Glomerular visceral epithelial cell (primary cell): ENCODE data around the gene CECR2.

Experiments used
- DNase-seq: peaks from one replicate; pipeline ENCODE4 v3.0.0-alpha.2; 2016; ENCODE audit errors: extremely low spot score

CECR2 gene

DNA sequence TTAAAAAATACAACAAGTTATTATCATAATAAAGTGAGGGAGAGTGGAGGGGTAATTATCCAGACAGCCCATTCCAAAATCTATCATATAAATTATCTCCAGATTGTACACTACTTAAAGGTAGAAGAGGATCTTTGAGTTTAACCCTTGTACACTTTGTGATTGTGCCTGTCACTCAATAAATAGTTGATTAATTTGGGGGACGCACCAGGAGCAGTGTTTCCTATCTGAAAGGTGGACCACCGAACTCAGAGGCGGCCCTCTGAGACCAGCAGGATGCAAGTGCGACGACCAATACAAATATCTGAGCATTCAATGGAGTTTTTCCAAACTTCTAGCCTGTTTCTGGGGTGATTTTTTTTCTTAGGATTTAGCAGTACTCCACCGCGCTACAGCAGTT lies 1.1 kb upstream of the CECR2 start:
- no peak for DNase-seq

GRCh38 chr22:17368554-17369438 lies 464 bp upstream of the CECR2 start:
- no peak for DNase-seq

- no peak for DNase-seq
Observed at GRCh38 chr22:17370026-17370765, 936 bp downstream of the CECR2 start.

DNA sequence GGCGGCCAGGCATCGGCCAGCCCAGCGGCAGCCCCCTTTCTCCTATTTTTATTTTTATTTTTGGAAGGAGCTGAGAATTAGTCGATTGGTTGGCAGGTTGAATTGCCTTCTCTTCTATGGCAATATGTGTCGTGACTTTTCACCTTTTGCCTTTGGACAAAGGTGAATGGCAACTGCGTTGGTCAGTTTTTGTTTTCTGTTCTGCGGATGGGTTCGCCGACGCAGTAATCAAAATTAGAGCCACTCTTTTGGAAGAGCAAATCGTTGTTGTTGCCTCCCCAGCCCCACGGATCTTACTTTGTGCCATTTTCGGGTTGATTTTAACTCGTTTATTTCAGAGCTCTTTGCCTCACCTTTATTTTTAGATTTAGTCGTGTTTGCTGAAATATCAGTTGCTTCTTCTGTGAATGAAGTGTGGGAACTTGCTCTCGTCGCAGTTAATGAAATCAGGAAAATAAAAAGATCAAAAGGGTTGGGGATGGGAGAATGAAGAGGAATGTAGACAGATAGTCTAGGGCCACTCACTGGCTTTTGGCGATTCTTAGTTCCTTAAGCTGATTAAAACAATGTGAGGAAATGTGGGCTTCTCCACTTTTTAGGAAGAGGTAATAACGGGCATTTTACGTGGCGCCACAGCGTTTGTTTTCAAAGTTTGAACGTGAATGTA lies 1.6 kb downstream of the CECR2 start:
- DNase-seq = no peak

- DNase-seq = no peak
Observed at GRCh38 chr22:17371448-17371847, 2.2 kb downstream of the CECR2 start.

DNA sequence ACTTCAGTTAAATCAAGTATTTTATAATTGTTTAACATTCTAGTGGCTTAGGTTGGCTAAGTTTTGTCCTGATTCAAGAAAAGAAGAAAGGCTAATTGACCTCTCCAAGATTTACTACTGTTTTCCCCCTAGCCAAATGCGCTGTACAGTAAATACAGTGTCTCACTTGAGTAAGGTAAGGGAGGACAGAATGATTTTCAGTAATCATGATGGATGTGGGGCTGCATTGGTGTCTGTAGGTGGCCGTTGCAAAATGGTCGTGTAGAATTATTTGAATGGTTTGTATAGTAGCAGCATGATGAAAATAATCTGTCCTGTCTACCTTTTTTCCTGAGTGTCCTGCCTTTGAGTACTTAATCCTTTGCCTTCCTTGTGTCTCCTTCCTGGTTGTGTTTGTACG lies 4.6 kb downstream of the CECR2 start:
- no peak for DNase-seq

- DNase-seq = no peak
Observed at GRCh38 chr22:17375914-17376614, 6.8 kb downstream of the CECR2 start.

- DNase-seq = no peak
Observed at GRCh38 chr22:17376950-17377349, 7.7 kb downstream of the CECR2 start.

DNA sequence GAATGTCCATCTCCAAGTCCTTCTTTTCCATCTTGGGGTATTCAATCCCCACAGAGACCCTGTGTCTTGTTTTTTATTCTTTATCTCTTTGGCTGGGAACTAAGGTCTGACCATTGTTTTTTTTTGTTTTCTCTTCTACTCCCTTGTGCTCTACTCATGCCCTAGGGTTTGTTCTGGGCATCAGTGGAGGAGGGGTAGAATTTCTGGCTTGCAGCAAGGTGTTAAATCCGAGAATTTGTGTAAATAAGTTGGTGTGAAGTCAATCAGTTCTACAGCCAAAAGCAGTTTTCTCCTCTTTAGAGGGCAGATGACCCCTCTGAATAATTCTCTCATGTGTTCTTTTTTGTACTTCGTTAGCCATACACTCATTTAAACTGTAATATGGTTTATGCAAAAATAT lies 10.7 kb downstream of the CECR2 start:
- DNase-seq = no peak

GRCh38 chr22:17380359-17381087 lies 11.3 kb downstream of the CECR2 start:
- DNase-seq = no peak

- no peak for DNase-seq
Observed at GRCh38 chr22:17381192-17381913, 12.1 kb downstream of the CECR2 start.

DNA sequence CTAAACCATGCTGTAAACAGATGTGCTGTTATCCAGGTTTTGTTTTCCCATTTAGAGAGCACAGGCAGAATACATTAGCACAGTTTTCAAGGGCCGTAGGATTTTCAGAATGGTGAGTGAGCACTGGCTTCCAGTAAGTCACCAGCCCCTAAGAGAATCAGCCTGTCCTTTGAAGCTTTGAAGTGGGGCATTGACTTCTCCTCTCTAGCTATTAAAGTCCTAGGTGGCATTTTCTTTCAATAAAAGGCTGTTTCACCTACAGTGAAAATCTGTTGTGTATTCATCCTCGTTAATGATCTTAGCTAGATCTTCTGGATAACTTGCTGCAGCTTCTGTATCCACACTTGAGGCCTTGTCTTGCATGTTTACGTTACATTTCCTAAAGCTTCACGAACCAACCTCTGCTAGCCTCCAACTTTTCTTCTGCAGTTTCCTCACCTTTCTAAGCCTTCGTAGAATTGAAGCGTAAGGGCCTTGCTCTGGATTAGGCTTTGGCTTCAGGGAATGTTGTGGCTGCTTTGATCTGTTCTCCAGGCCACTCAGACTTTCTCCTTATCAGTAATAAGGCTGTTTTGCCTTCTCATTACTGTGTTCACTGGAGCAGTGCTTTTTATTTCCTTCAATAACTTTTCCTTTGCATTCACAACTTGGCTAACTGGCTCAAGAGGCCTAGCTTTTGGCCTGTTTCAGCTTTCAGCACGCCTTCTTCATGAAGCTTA lies 15.5 kb downstream of the CECR2 start:
- no peak for DNase-seq

DNA sequence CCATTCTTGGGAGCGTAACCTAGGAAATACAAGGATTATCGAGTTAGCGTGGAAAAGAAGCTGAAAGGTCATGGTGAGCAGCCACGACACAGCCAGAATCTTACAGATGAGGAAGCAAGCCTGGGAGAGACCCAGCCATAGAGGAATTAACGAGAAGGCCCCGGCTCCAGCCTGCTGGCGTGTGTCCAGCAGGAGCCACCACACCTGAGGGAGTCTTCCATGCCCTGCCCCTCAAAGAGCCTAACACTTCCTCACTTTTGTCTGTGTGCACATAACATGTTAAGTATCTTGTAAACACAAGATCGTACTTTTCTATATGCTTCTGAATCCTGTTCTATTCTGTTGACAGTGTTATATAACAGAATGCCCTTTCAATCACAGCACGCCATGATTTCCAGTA lies 18.1 kb downstream of the CECR2 start:
- DNase-seq = no peak

DNA sequence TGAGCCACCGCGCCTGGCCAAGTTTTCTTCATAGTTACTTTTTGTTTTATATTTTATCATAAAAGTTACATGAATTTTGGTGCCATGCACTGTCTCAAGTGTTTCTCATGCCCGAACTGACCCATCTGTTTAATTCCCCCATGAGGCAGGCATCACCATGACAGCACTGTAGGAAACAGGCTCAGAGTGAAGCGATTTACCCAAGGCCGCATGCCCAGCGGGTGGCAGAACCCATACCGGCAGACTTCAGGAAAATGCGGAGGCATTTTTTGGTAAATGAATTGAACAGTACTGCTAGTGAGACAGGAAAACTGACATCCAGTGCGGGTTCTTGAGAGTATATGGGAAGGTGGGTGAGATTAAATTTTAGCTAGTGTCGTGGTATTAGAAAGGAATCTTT lies 19.0 kb downstream of the CECR2 start:
- no peak for DNase-seq

DNA sequence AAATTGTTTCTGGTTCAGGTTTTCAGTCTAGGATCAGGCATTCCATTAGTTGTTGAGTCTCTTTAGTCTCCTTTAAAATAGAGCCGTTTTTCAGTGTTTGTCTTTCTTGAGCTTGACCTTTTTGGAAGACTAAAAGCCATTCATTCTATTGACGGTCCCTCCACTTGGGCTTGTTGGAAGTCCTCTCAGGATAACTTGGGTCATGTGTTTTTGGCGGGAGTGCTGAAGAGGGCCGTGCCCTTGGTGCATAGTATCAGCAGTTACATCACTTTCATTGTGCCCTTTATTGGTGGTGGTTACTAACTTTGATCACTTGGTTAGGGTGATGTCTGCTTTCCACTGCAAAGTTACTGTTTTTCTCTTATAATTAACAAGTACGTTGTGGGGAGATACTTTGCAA lies 20.8 kb downstream of the CECR2 start:
- no peak for DNase-seq

GRCh38 chr22:17396516-17396915 lies 27.3 kb downstream of the CECR2 start:
- DNase-seq = no peak

- no peak for DNase-seq
Observed at GRCh38 chr22:17397756-17398547, 28.7 kb downstream of the CECR2 start.

DNA sequence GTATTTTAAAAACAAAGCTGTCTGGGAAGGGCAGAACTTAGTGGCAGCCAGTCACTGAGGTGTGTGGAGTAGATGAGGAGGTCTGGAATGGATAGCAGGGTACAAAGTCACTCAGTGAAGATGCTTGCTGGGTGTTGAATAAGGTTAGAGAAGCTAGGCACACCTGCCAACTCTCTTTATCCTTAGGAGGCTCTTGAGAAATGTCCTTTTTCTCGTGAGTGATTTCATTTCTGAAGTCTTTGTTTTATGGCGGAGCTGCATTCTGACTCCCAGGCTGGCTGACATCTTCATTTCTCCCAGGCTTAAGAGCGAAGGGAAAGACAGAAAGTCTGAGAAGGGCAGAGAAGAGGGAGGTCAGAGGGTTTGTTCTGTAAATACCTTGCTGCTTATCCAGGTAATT lies 31.0 kb downstream of the CECR2 start:
- DNase-seq = no peak

DNA sequence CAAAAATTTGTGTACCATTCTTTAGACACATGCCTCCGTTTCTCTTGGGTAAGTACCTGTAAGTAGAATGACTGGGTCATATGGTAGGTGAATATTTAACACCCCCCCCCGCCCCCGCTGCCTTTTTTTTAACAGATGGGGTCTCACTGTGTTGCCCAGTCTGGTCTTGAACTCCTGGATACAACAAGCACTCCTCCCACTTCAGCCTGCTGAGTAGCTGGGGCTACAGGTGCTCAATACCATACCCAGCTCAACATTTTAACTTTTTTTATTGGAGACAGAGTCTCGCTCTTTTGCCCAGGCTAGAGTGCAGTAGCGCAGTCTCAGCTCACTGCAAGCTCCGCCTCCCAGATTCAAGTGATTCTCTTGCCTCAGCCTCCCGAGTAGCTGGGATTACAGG lies 32.5 kb downstream of the CECR2 start:
- DNase-seq = no peak
